Duodenal mucosa (tissue), 2 donors: ENCODE results near the gene USP19.

Experiments
- H3K27ac ChIP-seq: one replicate; pipeline ENCODE4 v1.7.0; 2013; ENCODE audit warnings: low read depth, low read length
- H3K27me3 ChIP-seq, 2 donors: one replicate each; pipeline ENCODE4 v1.7.0; 2013; ENCODE audit warnings: low read length in 2 of 2, control low read depth in 1 of 2; ENCODE audit not compliant: insufficient read depth in 2 of 2, control insufficient read depth in 1 of 2
- H3K36me3 ChIP-seq, 2 donors: one replicate each; pipeline ENCODE4 v1.7.0; 2013; ENCODE audit warnings: low read length in 2 of 2, control low read depth in 1 of 2; ENCODE audit not compliant: insufficient read depth in 2 of 2, control insufficient read depth in 1 of 2
- H3K4me1 ChIP-seq, 2 donors: one replicate each; pipeline ENCODE4 v1.7.0; 2013; ENCODE audit warnings: low read length in 2 of 2, control low read depth in 1 of 2; ENCODE audit not compliant: insufficient read depth in 2 of 2, control insufficient read depth in 1 of 2
- H3K4me3 ChIP-seq, 2 donors: one replicate each; pipeline ENCODE4 v1.7.0; 2013; ENCODE audit warnings: low read length in 2 of 2, low read depth in 1 of 2
- H3K9ac ChIP-seq, 2 donors: one replicate each; pipeline ENCODE4 v1.7.0; 2013; ENCODE audit warnings: low read length in 2 of 2, low read depth in 1 of 2
- H3K9me3 ChIP-seq, 2 donors: one replicate each; pipeline ENCODE4 v1.7.0; 2013; ENCODE audit warnings: low read length in 2 of 2, control low read depth in 1 of 2; ENCODE audit not compliant: control insufficient read depth in 1 of 2

Gene USP19

DNA sequence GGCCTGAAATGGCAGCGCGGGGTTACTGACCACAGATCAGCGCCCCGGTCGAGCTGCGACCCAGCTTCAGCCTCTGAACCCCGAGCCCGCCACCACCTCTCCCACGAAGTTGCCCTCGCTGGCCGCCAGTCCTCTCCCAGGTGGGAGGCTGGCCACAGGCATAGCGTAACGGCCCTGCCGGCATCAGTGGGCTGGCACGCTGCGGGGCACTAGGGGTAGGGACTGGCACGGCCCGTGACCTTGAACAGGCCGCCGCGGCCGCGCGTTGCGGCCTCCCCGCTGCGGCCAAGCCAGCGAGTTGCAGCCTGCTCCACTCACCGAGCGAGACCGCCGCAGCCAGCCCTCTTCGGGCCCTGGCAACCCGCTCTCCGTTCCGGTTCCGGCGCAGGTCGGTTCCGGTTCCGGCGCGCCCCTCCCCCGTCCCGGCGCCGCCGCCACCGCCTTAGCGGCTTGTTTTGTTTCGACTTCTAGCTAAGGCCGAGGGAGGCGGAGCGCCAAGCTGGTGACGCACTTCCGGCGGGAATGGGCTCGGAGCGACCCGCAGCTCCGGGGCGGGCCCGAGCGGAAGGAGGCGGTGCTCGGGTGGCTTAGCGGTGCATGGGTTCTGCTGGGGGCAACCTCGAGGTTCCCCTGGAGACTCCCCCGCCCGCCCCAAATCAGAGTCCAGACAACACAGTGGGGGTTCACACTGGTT is at the start of gene USP19:
Gene USP19, minus strand, starts transcription at position 386 of the 694 bp plus-strand sequence. CDS start 1,678 bp downstream, outside the sequence.
- H3K4me1 ChIP-seq: peaks cover 13 to 15% of the 10 kb centered on the region in 2 donors
- peak within 1 kb of the TSS; percentile 92 to 96 for H3K4me3 ChIP-seq
- peak within 1 kb of the TSS; percentile 95 for H3K27ac ChIP-seq
- H3K9ac ChIP-seq: peak within 1 kb of the TSS; percentile 90 to 96
- H3K36me3 ChIP-seq: peaks cover 40 to 52% of the 10 kb centered on the region in 2 donors
- H3K9me3 ChIP-seq: no peaks in the 10 kb centered on the region
- no peaks in the 10 kb centered on the region for H3K27me3 ChIP-seq

DNA sequence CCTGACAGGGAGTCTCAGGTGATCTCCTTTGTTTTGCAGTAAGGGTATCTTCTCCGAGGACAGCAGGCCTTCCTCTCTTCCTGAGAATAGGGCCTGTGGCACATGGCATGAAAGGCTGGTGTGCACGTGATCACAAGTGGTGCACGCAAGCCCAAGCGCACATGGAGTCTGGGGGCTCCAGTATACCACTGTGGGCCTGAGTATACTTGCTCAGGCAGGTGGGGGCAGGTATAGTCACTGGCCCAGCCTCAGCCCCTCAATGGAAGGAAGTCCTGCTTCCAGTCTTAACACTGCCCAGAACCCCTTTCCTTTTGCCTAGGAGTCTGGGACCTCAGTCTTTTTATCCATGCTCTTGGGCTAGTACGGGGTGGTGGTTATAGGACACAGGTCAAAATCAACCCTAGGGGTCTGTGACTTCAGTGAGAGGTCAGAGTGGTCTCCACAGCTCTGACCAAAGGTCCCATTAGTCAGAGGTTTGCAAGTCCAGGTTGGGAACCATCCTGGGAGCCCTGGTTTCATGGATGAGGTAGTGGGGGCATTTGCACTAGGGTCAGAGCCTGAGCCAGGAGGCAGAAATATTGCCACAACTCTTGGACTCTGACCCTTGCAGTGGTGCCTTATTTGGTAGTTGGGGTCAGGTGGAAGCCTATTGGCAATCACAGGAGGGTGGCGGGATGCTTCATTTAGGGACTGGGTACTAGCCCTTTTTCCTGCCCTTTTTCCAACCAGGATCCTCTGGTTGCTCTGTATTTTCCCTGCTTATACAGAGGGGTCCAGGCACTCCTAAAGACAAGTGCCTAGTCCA is 46.3 kb upstream of the USP19 start:
- no peaks in the 10 kb centered on the region for H3K27me3 ChIP-seq
- no peak overlapping the region for H3K9ac ChIP-seq
- no peaks in the 10 kb centered on the region for H3K9me3 ChIP-seq
- peak overlapping the region; percentile 89 to 96 for H3K4me3 ChIP-seq
- H3K27ac ChIP-seq: no peak overlapping the region
- peaks cover 16 to 18% of the 10 kb centered on the region in 2 donors for H3K36me3 ChIP-seq
- peaks cover 23 to 29% of the 10 kb centered on the region in 2 donors for H3K4me1 ChIP-seq

GRCh38 chr3:49165771-49166751 is 45.4 kb upstream of the USP19 start, which contains the start of gene CCDC71:
Gene CCDC71, minus strand, starts transcription at chr3:49166331. Its CDS starts 2,123 bp downstream, at chr3:49164208.
- peak within 1 kb of the TSS; percentile 43 for H3K27ac ChIP-seq
- no peaks in the 10 kb centered on the region for H3K27me3 ChIP-seq
- peak within 1 kb of the TSS; percentile 89 to 96 for H3K4me3 ChIP-seq
- peaks cover 23 to 25% of the 10 kb centered on the region in 2 donors for H3K4me1 ChIP-seq
- no peaks in the 10 kb centered on the region for H3K9me3 ChIP-seq
- H3K9ac ChIP-seq: peak within 1 kb of the TSS; percentile 73 to 76
- peaks cover 18 to 20% of the 10 kb centered on the region in 2 donors for H3K36me3 ChIP-seq

- Histone ChIP-seq H3K4me3 (peak overlapping the region; percentile 89 to 96), H3K9ac (peak overlapping the region; percentile 73 to 76)
Observed at GRCh38 chr3:49164983-49165720, 44.5 kb upstream of the USP19 start.

GRCh38 chr3:49163609-49164008 is 43.0 kb upstream of the USP19 start:
- peaks cover 17 to 19% of the 10 kb centered on the region in 2 donors for H3K4me1 ChIP-seq
- no peak overlapping the region for H3K9ac ChIP-seq

More at GRCh38 chr3:49164983-49165720, 44.5 kb upstream of the USP19 start:
- H3K36me3 ChIP-seq: peaks cover 18 to 20% of the 10 kb centered on the region in 2 donors
- no peak overlapping the region for H3K27ac ChIP-seq
- H3K4me1 ChIP-seq: peaks cover 17 to 19% of the 10 kb centered on the region in 2 donors
- no peaks in the 10 kb centered on the region for H3K9me3 ChIP-seq
- H3K27me3 ChIP-seq: no peaks in the 10 kb centered on the region

DNA sequence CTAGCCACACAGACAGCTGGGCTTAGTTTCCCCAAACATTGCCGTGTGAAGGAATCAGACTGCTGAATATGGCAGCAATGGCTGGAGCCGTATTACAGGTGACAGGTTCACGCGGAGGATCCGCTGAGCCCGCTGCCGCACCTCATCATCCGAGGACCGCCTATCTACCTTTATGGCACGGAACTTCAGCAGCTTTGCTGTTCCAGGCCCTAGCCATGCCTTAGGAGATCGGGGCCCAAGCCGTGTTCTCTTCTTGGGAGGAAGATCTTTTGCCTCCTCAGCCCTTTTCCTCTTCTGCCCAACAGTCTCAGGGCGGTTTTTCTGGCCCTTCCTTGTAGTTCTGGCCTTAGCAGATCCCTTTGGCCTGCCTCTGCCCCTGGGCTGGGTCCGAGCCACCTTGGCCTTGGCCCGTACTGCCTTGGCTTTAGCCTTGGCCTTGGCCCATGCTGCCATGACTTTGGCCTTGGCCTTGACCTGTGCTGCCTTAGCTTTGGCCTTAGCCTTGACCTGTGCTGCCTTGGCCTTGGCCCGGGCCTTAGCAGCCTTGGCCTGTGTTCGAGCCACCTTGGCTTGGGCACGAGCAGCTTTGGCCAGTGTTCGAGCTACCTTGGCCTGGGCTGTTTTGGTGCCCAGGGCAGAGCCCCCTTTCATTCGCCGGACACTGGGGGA is 42.3 kb upstream of the USP19 start:
- H3K27ac ChIP-seq: no peak overlapping the region
- no peak overlapping the region for H3K4me3 ChIP-seq
- peaks cover 17 to 19% of the 10 kb centered on the region in 2 donors for H3K4me1 ChIP-seq
- H3K9me3 ChIP-seq: no peaks in the 10 kb centered on the region
- no peaks in the 10 kb centered on the region for H3K27me3 ChIP-seq
- H3K9ac ChIP-seq: no peak overlapping the region
- H3K36me3 ChIP-seq: peaks cover 18 to 20% of the 10 kb centered on the region in 2 donors

More at GRCh38 chr3:49163609-49164008, 43.0 kb upstream of the USP19 start:
- Histone ChIP-seq H3K27me3 (no peaks in the 10 kb centered on the region), H3K36me3 (peaks cover 18 to 20% of the 10 kb centered on the region in 2 donors), H3K27ac (no peak overlapping the region), H3K4me3 (no peak overlapping the region), H3K9me3 (no peaks in the 10 kb centered on the region)

DNA sequence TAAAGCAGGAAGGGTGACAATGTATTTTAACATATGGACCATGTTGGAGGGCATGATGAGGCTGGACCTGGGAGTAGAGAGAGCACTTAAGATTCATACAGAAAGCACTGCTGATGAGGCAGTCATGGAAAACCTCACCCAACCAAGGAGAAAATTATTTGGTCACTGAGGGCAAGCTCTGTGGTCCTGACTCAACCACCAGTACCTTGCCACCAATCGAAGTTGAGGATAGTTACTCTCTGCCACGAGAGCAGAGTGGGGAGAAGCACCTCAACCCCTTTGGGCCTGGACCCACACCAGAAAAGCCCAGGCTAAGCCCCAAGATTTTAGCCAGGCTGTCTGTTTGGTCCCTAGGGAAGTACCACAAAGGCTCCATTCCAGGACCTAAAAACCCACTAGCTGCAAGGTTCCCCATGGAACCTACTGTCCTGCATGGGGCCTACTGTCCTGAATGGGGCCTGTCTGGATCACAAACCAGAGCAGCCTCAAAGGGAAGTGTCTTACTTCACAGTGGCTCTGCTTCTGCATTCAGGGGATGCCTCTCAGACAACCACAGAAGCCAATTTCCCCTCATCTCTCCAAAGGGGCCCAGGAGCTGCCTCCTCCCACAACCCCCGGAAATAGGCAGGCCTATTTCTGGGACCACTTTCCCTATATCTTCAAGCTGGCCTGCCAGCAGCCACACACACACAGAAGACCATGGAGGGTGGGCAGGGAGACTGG is 41.3 kb upstream of the USP19 start:
- no peak overlapping the region for H3K27ac ChIP-seq
- H3K9ac ChIP-seq: no peak overlapping the region
- no peak overlapping the region for H3K4me3 ChIP-seq
- H3K36me3 ChIP-seq: peaks cover 18 to 20% of the 10 kb centered on the region in 2 donors
- no peaks in the 10 kb centered on the region for H3K27me3 ChIP-seq
- H3K4me1 ChIP-seq: peaks cover 17 to 19% of the 10 kb centered on the region in 2 donors
- H3K9me3 ChIP-seq: no peaks in the 10 kb centered on the region

DNA sequence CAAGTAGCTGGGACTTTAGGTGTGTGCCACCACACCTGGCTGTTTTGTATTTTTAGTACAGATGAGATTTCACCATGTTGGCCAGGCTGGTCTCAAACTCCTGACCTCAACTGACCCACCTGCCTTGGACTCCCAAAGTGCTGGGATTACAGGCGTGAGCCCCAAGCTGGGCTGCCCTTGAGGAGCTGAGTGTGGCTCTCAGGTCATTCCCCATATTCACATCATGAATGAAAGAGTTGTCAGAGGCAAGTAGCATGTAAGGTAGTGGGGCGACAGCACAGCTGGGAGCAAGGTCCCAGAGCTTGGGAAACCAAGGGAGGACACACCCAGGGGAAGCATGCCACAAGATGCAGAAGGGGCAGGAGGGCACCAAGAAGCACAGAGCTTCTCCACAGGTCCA is 40.6 kb upstream of the USP19 start:
- H3K4me1 ChIP-seq: peaks cover 10 to 13% of the 10 kb centered on the region in 2 donors
- H3K36me3 ChIP-seq: peaks cover 18 to 20% of the 10 kb centered on the region in 2 donors
- no peak overlapping the region for H3K9ac ChIP-seq
- H3K27me3 ChIP-seq: no peaks in the 10 kb centered on the region
- H3K4me3 ChIP-seq: no peak overlapping the region
- H3K27ac ChIP-seq: no peak overlapping the region
- H3K9me3 ChIP-seq: no peaks in the 10 kb centered on the region
